Measurements from ENCODE around the gene CEP112.

DNA sequence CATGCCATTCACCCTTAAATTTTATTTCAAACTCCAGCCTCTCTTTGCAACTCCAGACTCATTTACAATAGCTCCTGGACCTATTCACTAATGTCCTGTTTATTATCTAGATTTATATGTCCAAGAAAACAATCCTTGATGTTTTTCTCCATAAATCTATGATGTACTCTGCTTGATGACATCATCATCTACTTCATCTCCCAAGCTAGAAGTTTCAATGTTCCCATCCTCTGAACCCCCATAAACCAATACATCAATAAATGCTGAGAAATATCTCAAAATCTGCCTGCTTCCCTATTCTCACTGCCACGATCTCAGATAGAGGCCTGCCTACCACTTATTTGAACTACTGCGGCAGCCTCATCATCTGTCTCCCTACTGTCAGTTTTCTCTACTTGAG lies 4.2 kb downstream of the CEP112 start:
- TF ChIP-seq, protein P1, sequence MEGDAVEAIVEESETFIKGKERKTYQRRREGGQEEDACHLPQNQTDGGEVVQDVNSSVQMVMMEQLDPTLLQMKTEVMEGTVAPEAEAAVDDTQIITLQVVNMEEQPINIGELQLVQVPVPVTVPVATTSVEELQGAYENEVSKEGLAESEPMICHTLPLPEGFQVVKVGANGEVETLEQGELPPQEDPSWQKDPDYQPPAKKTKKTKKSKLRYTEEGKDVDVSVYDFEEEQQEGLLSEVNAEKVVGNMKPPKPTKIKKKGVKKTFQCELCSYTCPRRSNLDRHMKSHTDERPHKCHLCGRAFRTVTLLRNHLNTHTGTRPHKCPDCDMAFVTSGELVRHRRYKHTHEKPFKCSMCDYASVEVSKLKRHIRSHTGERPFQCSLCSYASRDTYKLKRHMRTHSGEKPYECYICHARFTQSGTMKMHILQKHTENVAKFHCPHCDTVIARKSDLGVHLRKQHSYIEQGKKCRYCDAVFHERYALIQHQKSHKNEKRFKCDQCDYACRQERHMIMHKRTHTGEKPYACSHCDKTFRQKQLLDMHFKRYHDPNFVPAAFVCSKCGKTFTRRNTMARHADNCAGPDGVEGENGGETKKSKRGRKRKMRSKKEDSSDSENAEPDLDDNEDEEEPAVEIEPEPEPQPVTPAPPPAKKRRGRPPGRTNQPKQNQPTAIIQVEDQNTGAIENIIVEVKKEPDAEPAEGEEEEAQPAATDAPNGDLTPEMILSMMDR (IDR thresholded peaks at IDR 0.05): no peak
- no peak for TF ChIP-seq ZFX (IDR thresholded peaks at IDR 0.05; ENCODE audit: borderline replicate concordance)
